H1 (cell line): ENCODE measurements around the gene MACROD2. TPM values are rescaled to one million over a fixed set of nuclear protein-coding genes. Genes with fewer than 3 reads are reported as not detected.

Source experiments
- CTCF ChIA-PET: fragments of 300-600 bp; sonication (Branson Sonifier 250); formaldehyde crosslinking; loops from one replicate; lab custom pipeline; 2021; ENCODE audit not compliant: partially characterized antibody; lab: Charles Lee
- POLR2A ChIA-PET: fragments of 300-600 bp; sonication (Branson Sonifier 250); formaldehyde crosslinking; loops from one replicate; lab custom pipeline; 2021; ENCODE audit warnings: inconsistent platforms; ENCODE audit not compliant: partially characterized antibody; lab: Charles Lee
- DNase-seq, 2 experiments: peaks; one replicate each; pipeline versions ENCODE4 v3.0.0 to v3.0.0-alpha.2; 2010 to 2022; ENCODE audit warnings: low spot score in 2 of 2, low read depth in 1 of 2, mixed read lengths in 1 of 2
- FAIRE-seq: peaks from 2 replicates; lab custom pipeline; 2011; peaks lifted over from hg19 to GRCh38; lab: Jason Lieb, UNC
- H2AFZ ChIP-seq: 2 replicates; pipeline ENCODE4 v1.8.1; 2012; ENCODE audit warnings: low read length, inconsistent platforms
- H2AK5ac ChIP-seq: 2 replicates; pipeline ENCODE4 v1.6.1; 2013; ENCODE audit warnings: low read depth, low read length
- H2BK120ac ChIP-seq: replicated peaks from 2 replicates; pipeline ENCODE3; 2013; ENCODE audit warnings: low read depth, low read length, inconsistent platforms
- H2BK12ac ChIP-seq: 2 replicates; pipeline ENCODE4 v1.6.1; 2013; ENCODE audit warnings: low read depth, low read length
- H2BK15ac ChIP-seq: 2 replicates; pipeline ENCODE4 v1.6.1; 2013; ENCODE audit warnings: low read length
- H2BK20ac ChIP-seq: 2 replicates; pipeline ENCODE4 v1.6.1; 2013; ENCODE audit warnings: low read length
- H2BK5ac ChIP-seq: 2 replicates; pipeline ENCODE4 v1.6.1; 2013; ENCODE audit warnings: low read depth, low read length
- H3K14ac ChIP-seq: 2 replicates; pipeline ENCODE4 v1.6.1; 2013; ENCODE audit warnings: inconsistent platforms; ENCODE audit not compliant: insufficient read length
- H3K18ac ChIP-seq: 2 replicates; pipeline ENCODE4 v1.6.1; 2013; ENCODE audit warnings: low read length; ENCODE audit errors: extremely low read depth
- H3K23ac ChIP-seq: 2 replicates; pipeline ENCODE4 v1.6.1; 2013; ENCODE audit warnings: inconsistent platforms; ENCODE audit not compliant: insufficient read length
- H3K23me2 ChIP-seq: 2 replicates; pipeline ENCODE4 v1.6.1; 2013; ENCODE audit warnings: low read depth, low read length
- H3K27ac ChIP-seq: 2 replicates; pipeline ENCODE4 v1.6.1; 2011; ENCODE audit warnings: low read depth, low read length, inconsistent platforms
- H3K27me3 ChIP-seq, 4 experiments: replicated peaks in 1 of 4; 1 replicate in 1 of 4; 2 replicates in 3 of 4; pipeline versions ENCODE4 v1.6.1 to v1.8.1; 2011 to 2013; ENCODE audit warnings: low read length in 3 of 4, mild to moderate bottlenecking in 3 of 4, inconsistent platforms in 2 of 4, mixed read lengths in 2 of 4, moderate library complexity in 1 of 4; ENCODE audit not compliant: control insufficient read depth in 3 of 4, insufficient read depth in 3 of 4; ENCODE audit errors: extremely low read depth in 1 of 4
- H3K36me3 ChIP-seq, 4 experiments: 2 replicates each; pipeline versions ENCODE4 v1.6.1 to v1.8.1; 2011 to 2013; ENCODE audit warnings: mild to moderate bottlenecking in 4 of 4, low read length in 3 of 4, moderate library complexity in 2 of 4, control low read depth in 1 of 4, inconsistent platforms in 1 of 4; ENCODE audit not compliant: insufficient read depth in 4 of 4, control insufficient read depth in 2 of 4
- H3K4ac ChIP-seq: replicated peaks from 2 replicates; pipeline ENCODE3; 2013; ENCODE audit warnings: low read length, low read depth, mixed read lengths, inconsistent platforms; ENCODE audit not compliant: insufficient read length
- H3K4me1 ChIP-seq, 4 experiments: replicated peaks in 1 of 4; 1 replicate in 1 of 4; 2 replicates in 3 of 4; pipeline versions ENCODE4 v1.6.1 to v1.8.1; 2011 to 2013; ENCODE audit warnings: low read length in 3 of 4, inconsistent platforms in 2 of 4, mixed read lengths in 1 of 4; ENCODE audit not compliant: insufficient read depth in 4 of 4, control insufficient read depth in 3 of 4
- H3K4me2 ChIP-seq, 2 experiments: 2 replicates each; pipeline versions ENCODE4 v1.6.1 to v1.8.1; 2011 to 2013; ENCODE audit warnings: low read depth in 2 of 2, low read length in 2 of 2, control low read depth in 1 of 2, inconsistent platforms in 1 of 2, mild to moderate bottlenecking in 1 of 2; ENCODE audit not compliant: insufficient read depth in 1 of 2
- H3K4me3 ChIP-seq, 4 experiments: fragments of 200-600, 300-600 bp in 1 of 4; sonication (generic), shearing (Covaris generic), sonication (Bioruptor Twin) in 1 of 4; 2 replicates each; pipeline versions ENCODE4 v1.5.1 to v1.8.1; 2011 to 2016; ENCODE audit warnings: low read length in 4 of 4, low read depth in 3 of 4, control low read depth in 2 of 4, inconsistent platforms in 2 of 4, mild to moderate bottlenecking in 2 of 4, mixed read lengths in 1 of 4, moderate library complexity in 1 of 4; ENCODE audit not compliant: insufficient read depth in 2 of 4; ENCODE audit errors: extremely low read depth in 1 of 4
- H3K56ac ChIP-seq: replicated peaks from 2 replicates; pipeline ENCODE3; 2013; ENCODE audit warnings: low read depth, mild to moderate bottlenecking, mixed read lengths, low read length, inconsistent platforms; ENCODE audit not compliant: insufficient read length
- H3K79me1 ChIP-seq: 2 replicates; pipeline ENCODE4 v1.6.1; 2013; ENCODE audit warnings: low read depth, low read length, control low read depth
- H3K79me2 ChIP-seq, 2 experiments: 2 replicates each; pipeline versions ENCODE4 v1.6.1 to v1.8.1; 2012 to 2013; ENCODE audit warnings: low read length in 2 of 2, mild to moderate bottlenecking in 2 of 2, inconsistent platforms in 1 of 2; ENCODE audit not compliant: insufficient read depth in 2 of 2, control insufficient read depth in 1 of 2
- H3K9ac ChIP-seq, 4 experiments: replicated peaks in 1 of 4; 1 replicate in 1 of 4; 2 replicates in 3 of 4; pipeline versions ENCODE4 v1.6.1 to v1.8.1; 2011 to 2013; ENCODE audit warnings: low read depth in 3 of 4, low read length in 3 of 4, control low read depth in 2 of 4, mild to moderate bottlenecking in 2 of 4, moderate library complexity in 2 of 4, inconsistent platforms in 1 of 4; ENCODE audit errors: extremely low read depth in 1 of 4
- H3K9me3 ChIP-seq, 2 experiments: 2 replicates each; pipeline versions ENCODE4 v1.6.1 to v1.8.1; 2012 to 2013; ENCODE audit warnings: mild to moderate bottlenecking in 2 of 2, moderate library complexity in 2 of 2, control low read depth in 1 of 2, inconsistent platforms in 1 of 2, low read depth in 1 of 2, low read length in 1 of 2, mixed read lengths in 1 of 2; ENCODE audit not compliant: insufficient read depth in 2 of 2
- H4K20me1 ChIP-seq, 2 experiments: replicated peaks in 1 of 2; 2 replicates each; pipeline versions ENCODE3 to v1.8.1; 2011 to 2013; ENCODE audit warnings: inconsistent platforms in 2 of 2, low read length in 2 of 2, mild to moderate bottlenecking in 1 of 2; ENCODE audit not compliant: insufficient read depth in 2 of 2, control insufficient read depth in 1 of 2
- H4K5ac ChIP-seq: 2 replicates; pipeline ENCODE4 v1.6.1; 2013; ENCODE audit warnings: low read length, low read depth, mixed read lengths, inconsistent platforms; ENCODE audit not compliant: insufficient read length
- H4K8ac ChIP-seq: 2 replicates; pipeline ENCODE4 v1.8.0; 2013; ENCODE audit warnings: mild to moderate bottlenecking, moderate library complexity, low read length, inconsistent platforms; ENCODE audit not compliant: insufficient read depth; ENCODE audit errors: extremely low read depth
- H4K91ac ChIP-seq: replicated peaks from 2 replicates; pipeline ENCODE3; 2013; ENCODE audit warnings: low read length, mixed read lengths, inconsistent platforms; ENCODE audit not compliant: insufficient read length
- ATF2 ChIP-seq: IDR thresholded peaks from 2 replicates; pipeline ENCODE4 v1.6.1; 2012; ENCODE audit warnings: low read length, inconsistent platforms
- CEBPB ChIP-seq: IDR thresholded peaks from 2 replicates; pipeline ENCODE4 v1.6.1; 2012; ENCODE audit warnings: low read depth, low read length
- CTCF ChIP-seq, 3 experiments: IDR thresholded peaks; 1 replicate in 2 of 3; 2 replicates in 1 of 3; pipeline versions ENCODE4 v1.5.1 to v1.6.1; 2011; ENCODE audit warnings: low read length in 3 of 3, mild to moderate bottlenecking in 3 of 3, inconsistent platforms in 2 of 3, low read depth in 1 of 3, moderate library complexity in 1 of 3; ENCODE audit not compliant: insufficient read depth in 1 of 3; ENCODE audit errors: control extremely low read depth in 1 of 3
- HDAC2 ChIP-seq, 2 experiments: fragments of 300-600 bp in 1 of 2; sonication (generic) in 1 of 2; IDR thresholded peaks; 2 replicates each; pipeline ENCODE4 v1.6.1; 2011 to 2012; ENCODE audit warnings: low read depth in 2 of 2, low read length in 2 of 2, mild to moderate bottlenecking in 2 of 2, moderate library complexity in 2 of 2, borderline replicate concordance in 1 of 2, inconsistent platforms in 1 of 2
- POLR2A ChIP-seq, 2 experiments: IDR thresholded peaks; 1 replicate in 1 of 2; 2 replicates in 1 of 2; pipeline ENCODE4 v1.6.1; 2011; ENCODE audit warnings: low read depth in 2 of 2, low read length in 2 of 2, mild to moderate bottlenecking in 2 of 2; ENCODE audit errors: control extremely low read depth in 1 of 2
- RFX5 ChIP-seq: IDR thresholded peaks from 2 replicates; pipeline ENCODE4 v1.6.1; 2011; ENCODE audit warnings: low read depth, low read length, improper control_type of control experiment, borderline replicate concordance
- SIRT6 ChIP-seq: IDR thresholded peaks from one replicate; pipeline ENCODE4 v1.7.1; 2012; ENCODE audit warnings: low read length, inconsistent platforms
- SP1 ChIP-seq: IDR thresholded peaks from 2 replicates; pipeline ENCODE4 v1.6.1; 2011; ENCODE audit warnings: low read depth, low read length
- ZNF274 ChIP-seq: IDR thresholded peaks from 2 replicates; pipeline ENCODE4 v1.7.0; 2012; ENCODE audit warnings: low read length, borderline replicate concordance; ENCODE audit errors: extremely low read depth
- WGBS, 2 experiments: shearing (Covaris generic) in 1 of 2; methylation state at CpG; one replicate each; pipeline versions ENCODE4 v1.1.6 to v1.1.7; 2013 to 2015; ENCODE audit warnings: low lambda C conversion rate in 2 of 2, mixed read lengths in 2 of 2, inconsistent platforms in 1 of 2, low coverage in 1 of 2, missing lambda C conversion rate in 1 of 2; ENCODE audit not compliant: insufficient replicate concordance in 2 of 2, insufficient coverage in 1 of 2, insufficient read length in 1 of 2; ENCODE audit errors: extremely low coverage in 1 of 2, missing lambda C conversion rate in 1 of 2; 5-methylcytosine and 5-hydroxymethylcytosine counted together
- polyA plus RNA-seq, 7 experiments: library from polyadenylated mRNA; depleted of rRNA in 3 of 7; stranded (reverse) in 5 of 7; unstranded in 2 of 7; fragments of >200 nt in 5 of 7; fragments of 200-250 nt in 2 of 7; gene quantifications; 1 replicate in 5 of 7; 2 replicates in 1 of 7; 4 replicates in 1 of 7; pipeline versions ENCODE4 v1.2.1 to v1.2.3, GENCODE V29; 2011 to 2013; ENCODE audit warnings: missing spikeins in 2 of 7, mixed read lengths in 2 of 7
- total RNA-seq: library from RNA; stranded (reverse); fragmentation: NEBNext Ultra II Directional; extraction: Animal tissue kit (Norgen Biotek cat#: 25700); gene quantifications from 2 replicates; pipeline ENCODE4 v1.2.1, GENCODE V29; 2021
- TF ChIP-seq, protein P1 (sequence below): IDR thresholded peaks from 2 replicates; pipeline ENCODE4 v1.6.1; 2012; ENCODE audit warnings: inconsistent platforms

The MACROD2 gene
- total and polyA plus RNA-seq, 2 of the 8 experiments (the other 6 are each of a cell fraction or from before 2014, with no cell fraction given): 0.70 to 3.9 TPM

DNA sequence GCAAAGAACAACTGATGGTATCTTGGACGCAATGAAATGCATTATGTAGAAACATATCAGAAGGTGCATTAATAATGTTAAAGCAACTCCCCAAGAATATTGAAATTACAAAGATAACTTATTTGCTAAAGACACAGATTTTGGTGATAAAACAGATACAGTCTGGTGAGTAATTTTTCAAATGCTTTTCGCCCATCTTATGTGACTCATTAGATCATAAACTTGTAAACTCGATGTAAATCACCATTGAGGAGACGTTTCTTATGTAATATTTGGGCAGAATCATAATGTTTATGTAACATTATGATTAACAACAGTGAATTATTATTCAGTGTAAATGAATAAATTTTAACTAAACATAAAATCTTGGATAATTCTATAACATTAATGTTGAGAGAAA, 1969.8 kb downstream of the MACROD2 start:
- no peak overlapping the region for H3K56ac ChIP-seq
- H2BK12ac ChIP-seq: no peak overlapping the region
- no peak overlapping the region for H2BK15ac ChIP-seq
- no peaks in the 10 kb centered on the region for H3K4me1 ChIP-seq
- POLR2A ChIA-PET: no interaction called here
- no peaks in the 10 kb centered on the region for H3K23me2 ChIP-seq
- H4K20me1 ChIP-seq: no peaks in the 10 kb centered on the region
- H3K4me2 ChIP-seq: no peak overlapping the region
- no peak overlapping the region for H3K9ac ChIP-seq
- no peak overlapping the region for H3K14ac ChIP-seq
- no peaks in the 10 kb centered on the region for H3K9me3 ChIP-seq
- no peak overlapping the region for H3K4me3 ChIP-seq
- H4K8ac ChIP-seq: no peak overlapping the region
- no peak overlapping the region for H2BK120ac ChIP-seq
- no peaks in the 10 kb centered on the region for H3K79me1 ChIP-seq
- H2AK5ac ChIP-seq: no peak overlapping the region
- 86% methylated on average over 4 of the region's 4 CpGs; no CpG with 5 or more reads in 1 of the 2 experiments for WGBS, 2 experiments
- H3K4ac ChIP-seq: no peak overlapping the region
- no peak overlapping the region for H4K91ac ChIP-seq
- H2BK20ac ChIP-seq: no peak overlapping the region
- H3K79me2 ChIP-seq: no peaks in the 10 kb centered on the region
- CTCF ChIA-PET: no interaction called here
- no peak overlapping the region for H2BK5ac ChIP-seq
- H3K18ac ChIP-seq: no peak overlapping the region
- no peaks in the 10 kb centered on the region for H3K36me3 ChIP-seq
- FAIRE-seq: no peak
- H3K23ac ChIP-seq: no peak overlapping the region
- no peaks in the 10 kb centered on the region for H3K27me3 ChIP-seq
- H4K5ac ChIP-seq: no peak overlapping the region
- no peak for DNase-seq
- no peak overlapping the region for H2AFZ ChIP-seq
- H3K27ac ChIP-seq: no peak overlapping the region
- TF ChIP-seq, protein P1, sequence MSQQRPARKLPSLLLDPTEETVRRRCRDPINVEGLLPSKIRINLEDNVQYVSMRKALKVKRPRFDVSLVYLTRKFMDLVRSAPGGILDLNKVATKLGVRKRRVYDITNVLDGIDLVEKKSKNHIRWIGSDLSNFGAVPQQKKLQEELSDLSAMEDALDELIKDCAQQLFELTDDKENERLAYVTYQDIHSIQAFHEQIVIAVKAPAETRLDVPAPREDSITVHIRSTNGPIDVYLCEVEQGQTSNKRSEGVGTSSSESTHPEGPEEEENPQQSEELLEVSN: no peak
- TF ChIP-seq SIRT6: no peak
- TF ChIP-seq CEBPB: no peak
- TF ChIP-seq POLR2A (IDR thresholded peaks at IDR 0.05; ENCODE audit: control extremely low read depth in 1 of 2, low read depth in 2 of 2, low read length in 2 of 2): no peak
- TF ChIP-seq CTCF (IDR thresholded peaks at IDR 0.05; ENCODE audit: control extremely low read depth in 1 of 3, insufficient read depth in 1 of 3, low read depth in 1 of 3, low read length in 3 of 3): no peak
- no peak for TF ChIP-seq ZNF274
- TF ChIP-seq HDAC2 (IDR thresholded peaks at IDR 0.05; ENCODE audit: borderline replicate concordance in 1 of 2, low read depth in 2 of 2, low read length in 2 of 2): no peak
- no peak for TF ChIP-seq SP1
- TF ChIP-seq RFX5: no peak
- no peak for TF ChIP-seq ATF2
